Endothelial cell of umbilical vein (primary cell): ENCODE data around the gene CDK6. TPM values are rescaled to one million over a fixed set of nuclear protein-coding genes. Genes with fewer than 3 reads are reported as not detected.

ENCODE experiments used
- BruUV-seq: library from RNA; stranded (reverse); fragments of 400-500 nt; replicated peaks from 2 replicates; lab custom pipeline; 2021; lab: Mats Ljungman, UMichigan
- CTCF ChIA-PET: fragments of 300-600, 350-600 bp; sonication (Branson Sonifier 250); formaldehyde crosslinking; loops from one replicate; lab custom pipeline; 2021; ENCODE audit warnings: antibody characterized with exemption, inconsistent platforms; lab: Charles Lee
- POLR2A ChIA-PET: fragments of 300-600, 350-600 bp; sonication (Branson Sonifier 250); formaldehyde crosslinking; loops from one replicate; lab custom pipeline; 2021; ENCODE audit warnings: antibody characterized with exemption, inconsistent platforms; lab: Charles Lee
- DNase-seq: peaks from one replicate; pipeline ENCODE4 v3.0.0-alpha.2; 2011; ENCODE audit warnings: low read depth, low spot score
- FAIRE-seq: peaks from 2 replicates; lab custom pipeline; 2011; peaks lifted over from hg19 to GRCh38; lab: Jason Lieb, UNC
- H2AFZ ChIP-seq: 2 replicates; pipeline ENCODE4 v1.6.0; 2012; ENCODE audit warnings: low read depth, low read length, control low read depth, inconsistent platforms
- H3K27ac ChIP-seq: 2 replicates; pipeline ENCODE4 v1.5.1; 2011; ENCODE audit warnings: low read depth, mild to moderate bottlenecking, control low read depth, low read length, moderate library complexity; ENCODE audit not compliant: insufficient read depth
- H3K27me3 ChIP-seq, 2 experiments: 2 replicates each; pipeline versions ENCODE4 v1.6.0 to v1.6.1; 2011; ENCODE audit warnings: low read length in 2 of 2, mixed read lengths in 1 of 2; ENCODE audit not compliant: control insufficient read depth in 2 of 2, insufficient read depth in 2 of 2
- H3K36me3 ChIP-seq, 2 experiments: 2 replicates in 1 of 2; 3 replicates in 1 of 2; pipeline ENCODE4 v1.5.1; 2011; ENCODE audit warnings: low read length in 2 of 2, mild to moderate bottlenecking in 1 of 2, moderate library complexity in 1 of 2; ENCODE audit not compliant: control insufficient read depth in 2 of 2, insufficient read depth in 2 of 2; ENCODE audit errors: extremely low read depth in 1 of 2
- H3K4me1 ChIP-seq: 3 replicates; pipeline ENCODE4 v1.5.1; 2011; ENCODE audit warnings: mild to moderate bottlenecking, low read length; ENCODE audit not compliant: control insufficient read depth, insufficient read depth; ENCODE audit errors: extremely low read depth
- H3K4me2 ChIP-seq: 2 replicates; pipeline ENCODE4 v1.6.1; 2011; ENCODE audit warnings: low read length, control low read depth, mixed read lengths; ENCODE audit not compliant: insufficient read depth
- H3K4me3 ChIP-seq, 3 experiments: fragments of 200-600 bp in 1 of 3; sonication (generic), shearing (Covaris generic) in 1 of 3; replicated peaks in 1 of 3; 2 replicates each; pipeline ENCODE4 v1.5.1; 2011 to 2016; ENCODE audit warnings: control low read depth in 3 of 3, low read length in 3 of 3, mild to moderate bottlenecking in 2 of 3, inconsistent platforms in 1 of 3, low read depth in 1 of 3, moderate library complexity in 1 of 3; ENCODE audit not compliant: insufficient read depth in 1 of 3
- H3K79me2 ChIP-seq: 2 replicates; pipeline ENCODE4 v1.6.0; 2012; ENCODE audit warnings: low read length, inconsistent platforms; ENCODE audit not compliant: control insufficient read depth, insufficient read depth
- H3K9ac ChIP-seq: replicated peaks from 2 replicates; pipeline ENCODE3; 2011; ENCODE audit warnings: low read length, control low read depth; ENCODE audit not compliant: insufficient read depth; ENCODE audit errors: extremely low read depth
- H3K9me1 ChIP-seq: replicated peaks from 3 replicates; pipeline ENCODE4 v1.6.0; 2011; ENCODE audit warnings: mild to moderate bottlenecking, low read length; ENCODE audit not compliant: control insufficient read depth, insufficient read depth; ENCODE audit errors: extremely low read depth
- H3K9me3 ChIP-seq: replicated peaks from 2 replicates; pipeline ENCODE4 v1.5.1; 2012; ENCODE audit warnings: low read length, inconsistent platforms; ENCODE audit not compliant: control insufficient read depth, insufficient read depth
- H4K20me1 ChIP-seq: replicated peaks from 2 replicates; pipeline ENCODE3; 2011; ENCODE audit warnings: mild to moderate bottlenecking, low read length; ENCODE audit not compliant: control insufficient read depth, insufficient read depth; ENCODE audit errors: extremely low read depth
- CTCF ChIP-seq, 2 donors: IDR thresholded peaks; 1 replicate in 1 of 2; 2 replicates in 1 of 2; pipeline ENCODE4 v1.5.1; 2011; ENCODE audit warnings: low read length in 2 of 2, mild to moderate bottlenecking in 2 of 2, moderate library complexity in 2 of 2, control low read depth in 1 of 2, inconsistent platforms in 1 of 2, low read depth in 1 of 2; ENCODE audit not compliant: insufficient read depth in 1 of 2; ENCODE audit errors: extremely low read depth in 1 of 2
- EZH2 ChIP-seq: IDR thresholded peaks from 2 replicates; pipeline ENCODE4 v1.6.1; 2012; ENCODE audit warnings: borderline replicate concordance, low read depth, mild to moderate bottlenecking, moderate library complexity, low read length, inconsistent platforms; ENCODE audit not compliant: severe bottlenecking
- FOS ChIP-seq: IDR thresholded peaks from 2 replicates; pipeline ENCODE4 v1.6.1; 2011; ENCODE audit warnings: mild to moderate bottlenecking, low read length, moderate library complexity, borderline replicate concordance; ENCODE audit not compliant: insufficient read depth
- GATA2 ChIP-seq: IDR thresholded peaks from 2 replicates; pipeline ENCODE4 v1.7.0; 2011; ENCODE audit warnings: low read depth, mild to moderate bottlenecking, moderate library complexity, mixed read lengths, low read length; ENCODE audit not compliant: insufficient read length, insufficient read depth
- JUN ChIP-seq: IDR thresholded peaks from 2 replicates; pipeline ENCODE4 v1.6.1; 2011; ENCODE audit warnings: borderline replicate concordance, low read depth; ENCODE audit not compliant: insufficient read length, insufficient read depth
- MAX ChIP-seq: IDR thresholded peaks from 2 replicates; pipeline ENCODE4 v1.6.1; 2011; ENCODE audit not compliant: insufficient read depth, insufficient read length
- MYC ChIP-seq: IDR thresholded peaks from one replicate; pipeline ENCODE4 v1.6.1; 2011; ENCODE audit warnings: mild to moderate bottlenecking, low read depth, low read length
- POLR2A ChIP-seq: IDR thresholded peaks from 2 replicates; pipeline ENCODE4 v1.6.1; 2012; ENCODE audit warnings: low read depth, mild to moderate bottlenecking, control low read depth, low read length
- POLR2AphosphoS5 ChIP-seq: IDR thresholded peaks from 2 replicates; pipeline ENCODE4 v1.6.1; 2012; ENCODE audit warnings: low read depth, mild to moderate bottlenecking, control low read depth, low read length, moderate library complexity; ENCODE audit not compliant: insufficient read depth
- dilution Hi-C: fragments of 300-500 bp; cut with MboI; formaldehyde crosslinking; loops from one replicate; pipeline ENCODE4 v1.15.0; 2019; ENCODE audit warnings: low sequenced_read_pairs; ENCODE audit not compliant: extremely low pct_ligation_motif_present
- intact Hi-C: fragments of 100-400 bp; cut with micrococcal nuclease; formaldehyde crosslinking; loops from one replicate; pipeline ENCODE4 v1.10.0; 2022
- polyA plus RNA-seq, 4 experiments: library from polyadenylated mRNA; depleted of rRNA in 3 of 4; stranded (reverse) in 3 of 4; unstranded in 1 of 4; fragments of >200 nt; gene quantifications; 2 replicates each; pipeline versions ENCODE4 v1.2.1 to v1.2.3, GENCODE V29; 2011 to 2012; ENCODE audit warnings: missing spikeins in 1 of 4
- total RNA-seq: library from RNA; stranded (reverse); gene quantifications from 2 replicates; pipeline ENCODE4 v1.2.3, GENCODE V29; 2021

CDK6 gene
- total and polyA plus RNA-seq, 2 donors (not counting 3 experiments of a cell fraction or from before 2014, with no cell fraction given): 6.0 to 28.2 TPM

DNA sequence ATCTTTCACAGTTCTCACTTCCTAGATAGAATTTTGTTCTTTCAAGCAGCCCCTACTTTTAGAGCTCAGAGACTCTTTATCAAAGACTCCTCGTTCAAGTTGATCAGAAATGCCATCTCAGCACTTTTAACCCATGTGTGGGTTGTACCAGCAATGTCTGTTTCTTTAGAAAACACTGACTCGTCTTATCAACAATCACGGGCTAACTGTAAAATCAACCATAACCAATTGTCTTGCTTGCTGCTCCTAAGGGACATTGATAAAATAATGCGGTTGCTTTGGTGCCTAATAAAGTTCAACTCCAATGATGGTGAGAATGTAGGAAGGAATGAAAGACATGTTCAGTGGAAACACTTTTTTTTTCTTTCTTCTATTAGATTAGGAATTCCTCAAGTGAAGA is 12.9 kb upstream of the CDK6 start:
- Histone ChIP-seq H3K4me3 (no peak overlapping the region), H3K27me3 (peaks cover 18 to 26% of the 10 kb centered on the region in 2 experiments), H3K27ac (no peak overlapping the region), H3K9me1 (no peaks in the 10 kb centered on the region), H3K79me2 (no peaks in the 10 kb centered on the region), H3K4me2 (no peak overlapping the region), H3K36me3 (no peaks in the 10 kb centered on the region), H3K9me3 (no peaks in the 10 kb centered on the region), H4K20me1 (no peaks in the 10 kb centered on the region), H3K9ac (no peak overlapping the region), H3K4me1 (no peaks in the 10 kb centered on the region), H2AFZ (no peak overlapping the region)
- ChIA-PET CTCF (interaction anchor here (0.6 kb wide), 1 partner anchor 16 kb away, joined by 3 read pairs; no protein-coding TSS in a partner anchor), POLR2A (no interaction called here)
- TF ChIP-seq CTCF (IDR thresholded peaks at IDR 0.05; ENCODE audit: extremely low read depth in 1 of 2, insufficient read depth in 1 of 2, low read depth in 1 of 2, low read length in 2 of 2): no peak
- TF ChIP-seq GATA2: no peak
- no peak for TF ChIP-seq JUN
- TF ChIP-seq MYC: no peak
- no peak for TF ChIP-seq POLR2AphosphoS5
- no peak for TF ChIP-seq POLR2A
- no peak for TF ChIP-seq EZH2
- no peak for TF ChIP-seq MAX
- TF ChIP-seq FOS: no peak
- dilution Hi-C loops (no loop called here), intact Hi-C loops (no loop called here)
- BruUV-seq: no TSS peak
- DNase-seq (no peak), FAIRE-seq (no peak)
